ENCODE data around the gene BCOR. TPM values are rescaled to one million over a fixed set of nuclear protein-coding genes. Genes with fewer than 3 reads are reported as not detected.

Gene BCOR
- total RNA-seq, 1 donor from 2014 or later = 24.8 TPM

GRCh38 chrX:40090961-40091360 is 6.8 kb downstream of the BCOR start:
- DNase-seq (ENCODE audit: extremely low spot score, unreplicated experiment) = no peak
- no peaks in the 10 kb centered on the region for H3K9me3 Mint-ChIP-seq (ENCODE audit: unreplicated experiment)
- H3K36me3 Mint-ChIP-seq (ENCODE audit: unreplicated experiment) = peaks cover 2% of the 10 kb centered on the region
- no peak for TF ChIP-seq CTCF (IDR thresholded peaks at IDR 0.05)
- H3K27me3 Mint-ChIP-seq (ENCODE audit: unreplicated experiment) = no peaks in the 10 kb centered on the region
- peak overlapping the region; percentile 60 for H3K4me3 Mint-ChIP-seq (ENCODE audit: unreplicated experiment)
- H3K4me1 Mint-ChIP-seq (ENCODE audit: unreplicated experiment) = peaks cover 61% of the 10 kb centered on the region
- peak overlapping the region; percentile 93 for H3K27ac Mint-ChIP-seq (ENCODE audit: unreplicated experiment)

DNA sequence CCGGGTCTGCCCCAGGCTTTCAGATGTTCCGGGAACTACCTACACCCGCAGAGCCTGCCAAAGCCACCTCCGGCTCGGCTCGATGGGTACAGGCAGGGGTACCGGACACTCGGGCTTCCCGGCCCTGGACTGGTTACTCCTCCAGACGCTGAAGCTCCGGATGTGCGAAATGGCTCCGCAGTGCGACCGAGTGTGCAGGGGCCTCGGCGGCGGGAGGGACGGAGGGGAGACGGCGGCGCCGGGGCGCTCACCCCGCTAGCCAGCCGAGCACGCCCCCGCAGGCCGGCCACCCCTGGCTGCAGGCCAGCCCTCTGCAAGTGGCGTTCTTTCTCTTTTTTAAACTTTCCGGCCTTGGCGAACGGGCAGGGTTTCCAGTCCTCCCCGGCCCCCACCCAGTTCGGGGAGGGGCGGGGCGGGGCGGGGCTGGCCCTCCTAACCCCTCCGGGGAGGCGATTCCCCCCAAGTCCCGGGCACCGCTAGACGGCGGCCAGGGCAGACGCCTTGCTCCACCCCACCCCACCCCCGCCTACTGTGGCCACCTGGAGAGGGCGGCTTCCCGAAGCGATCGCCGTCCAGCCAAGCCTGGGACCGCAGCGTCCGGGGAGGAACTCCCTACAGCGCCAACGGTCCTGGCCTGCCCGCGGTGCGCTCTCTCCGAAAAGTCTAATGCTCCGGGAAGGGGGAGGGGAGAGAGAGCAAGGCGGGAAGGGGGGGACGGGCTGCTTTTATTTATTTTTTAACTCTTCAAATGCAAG is 7.5 kb downstream of the BCOR start:
- Mint-ChIP-seq H3K27me3 (ENCODE audit: unreplicated experiment) (no peaks in the 10 kb centered on the region), H3K4me1 (ENCODE audit: unreplicated experiment) (peaks cover 66% of the 10 kb centered on the region), H3K27ac (ENCODE audit: unreplicated experiment) (peak overlapping the region; percentile 93), H3K9me3 (ENCODE audit: unreplicated experiment) (no peaks in the 10 kb centered on the region), H3K36me3 (ENCODE audit: unreplicated experiment) (peaks cover 2% of the 10 kb centered on the region), H3K4me3 (ENCODE audit: unreplicated experiment) (peak overlapping the region; percentile 49)
- no peak for DNase-seq (ENCODE audit: extremely low spot score, unreplicated experiment)
- no peak for TF ChIP-seq CTCF (IDR thresholded peaks at IDR 0.05)

DNA sequence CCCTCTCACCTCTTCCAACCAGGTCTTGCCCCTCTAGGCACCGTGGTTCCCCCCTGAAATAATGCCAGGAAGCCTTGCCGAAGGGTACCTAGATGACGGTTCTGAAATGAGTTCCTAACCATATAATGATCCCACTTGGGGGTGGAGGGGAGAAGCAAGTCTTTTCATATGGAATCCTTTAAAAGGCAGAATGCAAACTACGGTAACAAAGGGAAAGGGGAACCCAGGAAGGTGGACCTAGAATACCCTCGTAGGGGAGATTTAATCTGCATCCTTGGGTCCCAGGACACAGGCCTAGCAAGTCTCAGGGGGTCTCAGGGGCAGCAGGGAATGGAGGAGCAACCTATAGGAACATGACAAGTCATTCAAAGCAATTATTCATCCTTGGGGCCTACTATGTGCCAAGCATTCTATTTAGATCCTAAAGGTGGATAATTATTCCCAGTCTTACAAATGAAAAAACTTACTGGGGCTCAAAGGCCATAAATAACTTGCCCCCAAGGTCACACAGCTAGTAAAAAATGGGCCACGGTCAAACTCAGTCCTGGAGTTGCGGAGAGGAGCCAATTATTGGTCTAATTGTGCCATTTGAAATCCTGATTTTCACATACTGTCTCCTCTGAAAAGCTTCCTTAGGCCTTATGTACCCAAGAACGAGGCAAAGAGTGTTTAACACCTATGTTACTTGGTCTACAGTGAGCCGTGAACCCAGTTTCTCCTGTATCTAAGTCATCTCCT is 8.8 kb downstream of the BCOR start:
- Mint-ChIP-seq H3K27me3 (ENCODE audit: unreplicated experiment) (no peaks in the 10 kb centered on the region), H3K27ac (ENCODE audit: unreplicated experiment) (peak overlapping the region; percentile 88), H3K9me3 (ENCODE audit: unreplicated experiment) (no peaks in the 10 kb centered on the region), H3K4me3 (ENCODE audit: unreplicated experiment) (no peak overlapping the region), H3K36me3 (ENCODE audit: unreplicated experiment) (peaks cover 2% of the 10 kb centered on the region), H3K4me1 (ENCODE audit: unreplicated experiment) (peaks cover 75% of the 10 kb centered on the region)
- DNase-seq (ENCODE audit: extremely low spot score, unreplicated experiment) = no peak
- no peak for TF ChIP-seq CTCF (IDR thresholded peaks at IDR 0.05)

DNA sequence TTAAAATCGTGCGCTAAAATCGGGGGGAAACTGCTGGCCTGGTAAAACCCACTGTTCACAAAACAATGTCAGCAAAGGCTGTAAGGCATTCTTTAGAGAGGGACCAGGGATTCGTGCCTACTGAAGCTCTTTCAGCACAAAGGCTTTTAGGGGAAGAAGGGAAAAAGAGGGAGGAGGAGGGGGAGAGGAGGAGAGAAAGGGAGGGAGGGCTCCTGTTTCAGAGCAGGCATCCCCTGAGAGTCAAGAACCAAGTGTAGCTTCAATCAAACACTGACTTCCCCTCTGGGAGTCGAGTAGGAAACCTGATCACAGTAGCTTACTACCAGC is 9.5 kb downstream of the BCOR start:
- no peaks in the 10 kb centered on the region for H3K27me3 Mint-ChIP-seq (ENCODE audit: unreplicated experiment)
- TF ChIP-seq CTCF (IDR thresholded peaks at IDR 0.05) = no peak
- H3K4me1 Mint-ChIP-seq (ENCODE audit: unreplicated experiment) = peaks cover 76% of the 10 kb centered on the region
- H3K4me3 Mint-ChIP-seq (ENCODE audit: unreplicated experiment) = peak overlapping the region; percentile 24
- no peak for DNase-seq (ENCODE audit: extremely low spot score, unreplicated experiment)
- H3K36me3 Mint-ChIP-seq (ENCODE audit: unreplicated experiment) = peaks cover 2% of the 10 kb centered on the region
- no peaks in the 10 kb centered on the region for H3K9me3 Mint-ChIP-seq (ENCODE audit: unreplicated experiment)
- H3K27ac Mint-ChIP-seq (ENCODE audit: unreplicated experiment) = peak overlapping the region; percentile 88
